ENCODE measurements around the gene FCER2.
A peak's percentile ranks its signal among the peaks of the same experiment; 100 is the strongest.

Gene FCER2

DNA sequence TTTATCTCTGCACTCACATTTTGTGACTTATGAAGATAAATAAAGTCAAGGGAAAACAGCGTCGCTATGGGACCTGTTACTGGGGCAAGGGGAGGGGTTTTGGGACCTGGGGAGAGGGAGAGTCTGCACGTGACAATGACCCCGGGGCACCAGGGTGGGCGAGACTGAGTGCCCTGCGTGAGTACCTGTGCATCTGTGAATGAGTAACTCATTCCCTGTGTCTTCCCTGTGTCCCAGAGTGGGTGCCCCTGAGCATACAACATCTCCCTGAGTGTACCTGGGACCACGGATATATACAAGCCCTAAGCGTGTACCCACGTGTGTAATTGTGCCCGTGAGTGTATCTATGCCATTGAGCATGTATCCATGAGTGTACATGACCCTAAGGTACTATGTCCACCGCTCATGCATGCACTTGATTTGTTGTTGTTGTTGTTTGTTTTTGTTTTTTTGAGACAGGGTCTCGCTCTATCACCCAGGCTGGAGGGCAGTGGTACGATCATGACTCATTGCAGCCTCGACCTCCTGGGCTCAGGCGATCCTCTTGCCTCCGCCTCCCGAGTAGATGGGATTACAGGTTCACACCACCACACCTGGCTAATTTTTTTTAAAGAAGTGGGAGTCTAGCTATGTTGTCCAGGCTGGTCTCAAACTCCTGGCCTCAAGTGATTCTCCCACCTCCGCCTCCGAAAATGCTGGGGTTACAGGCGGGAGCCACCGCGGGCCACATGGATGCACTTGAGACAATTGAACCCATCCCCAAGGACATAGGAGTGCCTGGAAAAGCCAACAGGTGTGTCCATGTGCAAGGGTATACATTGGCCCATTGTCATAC lies 21.9 kb downstream of the FCER2 start:
- DNase-seq = peak in 1 of 58 donors; percentile 39

DNA sequence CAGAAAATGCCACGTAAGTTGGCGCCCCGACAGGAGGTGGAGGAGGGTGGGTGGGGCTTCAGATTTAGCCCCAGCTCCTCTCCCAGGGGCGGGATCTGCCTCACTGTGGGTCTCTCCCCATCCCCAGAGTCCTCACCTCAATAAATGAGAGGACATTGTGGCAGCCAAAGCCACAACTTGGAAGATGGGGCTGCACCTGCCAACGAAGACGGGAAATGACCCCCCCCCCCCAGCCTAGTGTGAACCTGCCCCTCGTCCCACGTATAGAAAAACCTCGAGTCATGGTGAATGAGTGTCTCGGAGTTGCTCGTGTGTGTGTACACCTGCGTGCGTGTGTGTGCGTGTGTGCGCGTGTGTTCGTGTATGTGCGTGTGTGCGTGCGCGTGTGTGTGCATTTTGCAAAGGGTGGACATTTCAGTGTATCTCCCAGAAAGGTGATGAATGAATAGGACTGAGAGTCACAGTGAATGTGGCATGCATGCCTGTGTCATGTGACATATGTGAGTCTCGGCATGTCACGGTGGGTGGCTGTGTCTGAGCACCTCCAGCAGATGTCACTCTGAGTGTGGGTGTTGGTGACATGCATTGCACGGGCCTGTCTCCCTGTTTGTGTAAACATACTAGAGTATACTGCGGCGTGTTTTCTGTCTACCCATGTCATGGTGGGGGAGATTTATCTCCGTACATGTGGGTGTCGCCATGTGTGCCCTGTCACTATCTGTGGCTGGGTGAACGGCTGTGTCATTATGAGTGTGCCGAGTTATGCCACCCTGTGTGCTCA lies 22.8 kb downstream of the FCER2 start:
- peak in 11 of 58 donors; percentile 2 to 19 (median 5) for DNase-seq

DNA sequence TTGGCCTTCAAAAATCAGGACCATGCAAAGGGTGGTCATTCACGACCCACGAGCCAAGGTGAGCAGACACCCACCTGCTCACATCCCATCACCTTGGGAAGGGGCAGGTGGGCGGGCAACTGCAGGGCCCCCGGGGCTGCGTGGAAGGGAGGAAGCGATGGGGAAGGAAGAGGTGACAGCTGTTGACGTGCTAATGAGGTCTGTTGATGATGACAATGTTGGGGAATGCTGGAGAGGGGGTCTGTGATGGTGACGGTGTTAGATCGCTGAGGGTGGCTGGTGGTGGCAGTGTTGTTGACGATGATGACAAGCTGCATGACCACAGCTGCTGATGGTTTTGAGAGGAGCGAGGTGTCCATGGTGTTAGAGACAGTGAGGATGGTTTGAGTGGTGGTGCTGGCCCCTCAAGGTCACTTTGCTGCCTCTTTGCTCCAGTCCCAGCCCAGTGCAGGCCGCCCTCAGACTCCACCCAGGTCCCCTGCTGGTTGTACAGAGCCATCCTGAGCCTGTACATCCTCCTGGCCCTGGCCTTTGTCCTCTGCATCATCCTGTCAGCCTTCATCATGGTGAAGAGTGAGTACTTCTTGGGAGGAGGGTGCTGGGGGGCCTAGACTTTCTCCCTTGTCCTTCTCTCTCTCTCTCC lies 24.1 kb downstream of the FCER2 start:
- no peak for DNase-seq

DNA sequence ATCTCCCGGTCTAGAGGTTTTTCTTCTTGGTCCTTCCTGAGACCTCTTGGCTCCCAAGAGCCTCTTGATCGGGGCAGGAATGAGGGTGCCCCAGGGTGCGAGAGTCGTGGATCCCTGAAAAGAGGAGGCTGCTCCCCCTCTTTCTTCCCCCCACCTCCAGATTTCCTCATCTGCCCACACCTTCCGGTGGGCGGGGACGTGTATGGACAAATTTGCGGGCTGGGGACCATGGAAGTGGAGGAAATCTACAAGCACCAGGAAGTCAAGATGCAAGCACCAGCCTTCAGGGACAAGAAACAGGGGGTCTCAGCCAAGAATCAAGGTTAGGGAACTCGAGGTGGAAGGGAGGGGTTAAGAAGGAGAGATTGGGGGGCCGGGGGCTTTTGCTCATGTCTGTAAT lies 25.1 kb downstream of the FCER2 start, which contains the start of gene MCEMP1:
Gene MCEMP1 (plus strand): TSS at position 237 of the 400 bp plus-strand sequence. CDS start 31 bp downstream, at position 268.
- no peak for DNase-seq

DNA sequence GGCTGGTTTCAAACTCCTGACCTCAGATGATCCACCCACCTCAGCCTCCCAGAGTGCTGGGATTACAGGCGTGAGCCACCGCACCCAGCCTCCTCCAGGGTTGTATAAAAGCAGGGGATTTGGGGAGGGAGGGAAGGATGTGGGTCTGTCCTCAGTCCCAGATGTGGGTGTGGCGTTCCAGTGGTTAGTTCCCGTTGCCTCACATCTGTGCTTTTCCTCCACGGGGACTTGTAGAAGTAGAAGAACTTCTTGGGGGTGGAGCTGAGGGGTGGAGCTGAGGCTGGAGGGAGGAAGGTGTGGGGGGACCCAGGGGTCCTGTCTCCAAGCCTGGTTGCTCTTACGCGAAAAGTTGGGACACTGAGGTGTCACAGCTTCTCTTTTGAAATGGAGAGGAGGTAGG lies 25.6 kb downstream of the FCER2 start:
- DNase-seq = no peak

DNA sequence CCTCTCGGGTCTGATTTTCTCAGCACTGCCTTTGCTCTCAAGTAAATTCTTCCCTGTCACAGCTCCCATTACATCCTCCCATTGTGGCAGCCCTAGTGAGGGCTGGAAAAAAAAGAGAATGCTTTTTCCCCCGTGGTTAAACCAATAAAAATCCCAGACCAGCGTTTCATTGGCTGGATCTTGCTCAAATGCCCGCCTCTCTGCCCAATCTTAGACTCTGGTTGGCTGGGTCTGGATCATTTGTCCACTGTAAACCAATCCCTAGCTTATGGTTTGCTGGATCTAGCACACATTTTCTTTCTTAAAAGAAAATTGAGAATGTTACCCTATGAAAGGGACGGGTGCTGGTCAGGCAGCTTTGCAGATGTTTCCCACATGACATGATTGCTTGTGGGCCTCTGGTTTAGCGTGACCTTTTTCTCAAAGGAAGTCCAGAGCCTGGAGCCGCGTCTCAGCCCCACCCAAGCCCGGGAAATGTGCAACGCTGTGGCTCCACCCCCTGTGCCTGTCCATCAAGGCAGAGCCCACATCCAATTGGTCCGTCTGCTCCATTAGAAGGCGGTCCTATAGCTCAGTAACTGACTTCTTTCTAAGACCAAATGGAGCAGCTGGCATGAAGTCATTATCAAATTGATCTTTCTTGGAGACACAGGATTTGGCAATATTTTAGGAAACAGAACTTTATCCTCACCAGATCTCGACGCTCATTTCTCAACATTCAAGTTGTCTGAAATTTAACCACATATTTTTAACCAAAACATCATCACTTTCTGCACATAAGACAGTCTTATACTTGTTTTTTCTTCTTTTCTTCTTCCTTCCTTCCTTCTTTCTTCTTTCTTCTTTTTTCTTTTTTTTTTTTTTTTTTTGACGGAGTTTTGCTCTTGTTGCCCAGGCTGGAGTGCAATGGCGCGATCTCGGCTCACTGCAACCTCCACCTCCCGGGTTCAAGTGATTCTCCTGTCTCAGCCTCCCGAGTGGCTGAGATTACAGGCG lies 27.6 kb downstream of the FCER2 start:
- peak in 43 of 58 donors; percentile 3 to 76 (median 32) for DNase-seq

DNA sequence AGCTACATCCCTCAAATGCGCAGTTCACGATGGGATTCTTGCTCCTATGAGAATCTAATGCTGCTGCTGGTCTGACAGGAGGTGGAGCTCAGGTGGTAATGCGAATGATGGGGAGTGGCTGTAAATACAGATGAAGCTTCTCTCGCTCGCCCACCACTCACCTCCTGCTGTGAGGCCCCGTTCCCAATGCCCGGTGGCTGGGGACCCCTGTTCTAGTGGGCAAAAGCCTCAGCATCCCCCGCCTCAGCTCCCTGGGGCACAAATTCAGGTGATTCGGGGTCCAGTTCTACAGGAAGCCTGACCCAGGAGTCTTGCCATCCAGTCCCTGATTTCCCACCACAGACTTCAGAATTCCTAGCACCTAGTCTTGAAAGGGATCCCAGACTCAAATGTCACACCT lies 29.4 kb downstream of the FCER2 start:
- DNase-seq = no peak

DNA sequence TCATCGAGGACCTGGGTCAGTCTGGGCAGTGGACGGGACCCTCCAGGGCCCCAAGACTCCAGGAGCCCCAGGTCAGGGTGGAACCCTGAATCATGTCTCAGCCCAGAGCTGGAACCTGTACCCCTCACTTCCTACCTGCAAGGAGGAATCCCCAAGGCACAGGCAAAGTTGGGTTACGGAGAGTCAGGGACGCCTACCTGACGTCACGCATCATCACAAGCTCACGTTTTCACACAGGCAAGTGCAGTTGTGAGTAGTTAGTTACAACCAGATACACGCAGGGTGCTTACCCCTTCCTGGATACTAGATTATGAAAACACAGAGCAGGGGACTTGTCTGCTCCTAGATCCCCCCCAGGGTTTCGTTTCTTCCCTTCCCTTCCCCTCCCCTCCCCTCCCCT lies 31.1 kb downstream of the FCER2 start:
- DNase-seq = no peak

DNA sequence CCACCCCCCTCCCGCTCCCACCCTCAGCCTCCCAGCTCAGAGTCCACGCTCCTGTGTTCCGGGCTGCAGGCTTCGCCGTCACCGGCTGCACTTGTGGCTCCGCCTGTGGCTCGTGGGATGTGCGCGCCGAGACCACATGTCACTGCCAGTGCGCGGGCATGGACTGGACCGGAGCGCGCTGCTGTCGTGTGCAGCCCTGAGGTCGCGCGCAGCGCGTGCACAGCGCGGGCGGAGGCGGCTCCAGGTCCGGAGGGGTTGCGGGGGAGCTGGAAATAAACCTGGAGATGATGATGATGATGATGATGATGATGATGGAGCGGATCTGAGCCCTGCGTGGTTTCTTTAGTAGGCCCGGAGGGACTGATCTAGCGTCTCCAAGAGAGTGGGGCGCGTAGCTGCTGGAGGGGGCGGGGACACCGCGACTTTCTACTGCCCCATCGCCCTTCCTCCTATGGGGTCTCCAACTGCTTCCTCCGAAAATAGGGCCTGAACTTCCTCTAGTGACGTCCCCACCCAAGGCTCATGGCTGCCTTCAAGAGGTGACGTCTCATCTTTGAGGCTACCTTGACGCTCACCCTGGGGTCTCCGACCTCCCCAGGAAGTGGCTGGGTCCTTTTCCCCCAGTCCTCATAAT lies 31.7 kb downstream of the FCER2 start:
- peak in 40 of 58 donors; percentile 3 to 77 (median 31) for DNase-seq

DNA sequence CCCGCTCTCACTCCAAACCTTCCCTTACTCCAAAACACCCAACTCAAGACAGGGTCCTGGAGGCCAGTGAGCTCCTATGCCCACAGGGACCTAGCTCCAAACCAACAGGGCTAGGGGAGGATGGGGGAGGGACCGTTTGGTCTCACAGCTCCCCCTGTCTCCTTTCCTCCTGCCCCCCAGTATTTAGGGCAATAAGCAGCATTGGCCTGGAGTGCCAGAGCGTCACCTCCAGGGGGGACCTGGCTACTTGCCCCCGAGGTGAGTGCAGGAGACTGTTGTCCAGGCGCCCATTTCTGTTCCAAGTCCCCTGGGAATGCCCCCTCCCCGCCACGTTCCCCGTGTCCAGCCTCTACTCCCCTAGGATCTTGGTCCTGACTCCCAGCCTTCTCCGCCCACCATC lies 32.3 kb downstream of the FCER2 start:
- peak in 1 of 58 donors; percentile 51 for DNase-seq

DNA sequence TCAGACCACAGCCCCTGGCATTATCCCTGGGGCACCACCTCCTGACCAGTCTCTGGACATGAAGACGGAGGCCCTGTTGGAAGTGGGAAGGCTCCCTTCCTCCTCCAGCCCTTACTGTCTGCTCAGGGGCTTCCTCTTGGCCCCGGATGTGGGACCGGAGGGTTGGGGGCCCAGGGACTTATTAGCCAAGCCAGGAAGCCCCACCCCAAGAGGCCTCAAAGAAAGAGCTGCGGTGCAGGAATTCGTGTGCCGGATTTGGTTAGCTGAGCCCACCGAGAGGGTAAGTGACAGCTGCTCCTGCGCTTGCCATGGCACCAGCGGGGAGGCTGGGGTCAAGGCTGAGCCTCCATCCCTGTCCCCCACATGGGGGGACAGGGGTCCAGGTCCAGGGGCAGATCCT lies 33.1 kb downstream of the FCER2 start, which contains the start of gene RETN:
Gene RETN (plus strand): TSS at position 208 of the 400 bp plus-strand sequence. CDS start 278 bp downstream, outside the sequence.
- no peak for DNase-seq

DNA sequence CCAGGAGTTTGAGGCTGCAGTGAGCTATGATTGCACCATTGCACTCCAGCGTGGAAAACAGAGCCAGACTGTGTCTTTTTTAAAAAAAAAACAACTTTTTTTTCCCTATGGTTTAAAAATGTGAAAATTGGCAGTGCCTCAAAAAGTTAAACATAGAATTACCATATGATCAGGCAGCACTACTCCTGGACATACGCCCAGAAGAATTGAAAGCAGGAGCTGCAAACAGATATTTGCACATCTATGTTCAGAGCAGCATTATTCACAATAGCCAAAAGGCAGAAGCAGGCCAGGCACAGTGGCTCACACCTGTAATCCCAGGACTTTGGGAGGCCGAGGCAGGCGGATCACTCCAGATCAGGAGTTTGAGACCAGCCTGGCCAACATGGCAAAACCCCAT lies 36.9 kb downstream of the FCER2 start:
- peak in 8 of 58 donors; percentile 3 to 52 (median 10) for DNase-seq

DNA sequence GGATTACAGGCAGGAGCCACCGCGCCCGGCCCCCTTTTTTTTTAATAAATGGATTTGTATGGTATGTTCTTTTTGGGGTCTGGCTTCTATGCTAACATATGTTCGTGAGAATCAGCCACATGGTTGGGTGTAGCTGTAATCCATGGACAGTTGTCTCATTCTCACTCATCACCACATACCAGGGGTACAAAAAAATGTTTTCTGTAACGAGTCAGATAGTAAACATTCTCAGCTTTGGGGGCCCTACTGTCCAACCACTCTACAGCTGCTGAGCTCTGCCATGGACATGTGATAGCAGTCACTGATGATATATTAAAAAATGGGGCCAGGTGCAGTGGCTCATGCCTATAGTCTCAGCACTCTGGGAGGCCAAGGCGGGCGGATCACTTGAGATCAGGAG lies 38.2 kb downstream of the FCER2 start:
- DNase-seq = no peak

DNA sequence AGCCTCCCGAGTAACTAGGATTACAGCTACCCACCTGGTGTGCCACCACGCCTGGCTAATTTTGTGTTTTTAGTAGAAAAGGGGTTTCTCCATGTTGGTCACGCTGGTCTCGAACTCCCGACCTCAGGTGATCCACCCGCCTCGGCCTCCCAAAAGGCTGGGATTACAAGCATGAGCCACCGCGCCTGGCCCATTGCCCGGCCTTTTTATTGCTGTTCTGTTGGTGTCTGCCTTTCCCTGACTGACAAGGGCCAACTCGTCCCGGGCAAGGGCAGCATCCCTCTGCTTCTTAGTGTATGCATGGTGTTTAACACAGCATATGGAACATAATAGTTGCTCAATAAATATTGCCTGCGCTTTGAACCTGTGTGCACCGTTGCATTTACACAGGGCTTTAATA lies 39.3 kb downstream of the FCER2 start:
- DNase-seq = no peak

DNA sequence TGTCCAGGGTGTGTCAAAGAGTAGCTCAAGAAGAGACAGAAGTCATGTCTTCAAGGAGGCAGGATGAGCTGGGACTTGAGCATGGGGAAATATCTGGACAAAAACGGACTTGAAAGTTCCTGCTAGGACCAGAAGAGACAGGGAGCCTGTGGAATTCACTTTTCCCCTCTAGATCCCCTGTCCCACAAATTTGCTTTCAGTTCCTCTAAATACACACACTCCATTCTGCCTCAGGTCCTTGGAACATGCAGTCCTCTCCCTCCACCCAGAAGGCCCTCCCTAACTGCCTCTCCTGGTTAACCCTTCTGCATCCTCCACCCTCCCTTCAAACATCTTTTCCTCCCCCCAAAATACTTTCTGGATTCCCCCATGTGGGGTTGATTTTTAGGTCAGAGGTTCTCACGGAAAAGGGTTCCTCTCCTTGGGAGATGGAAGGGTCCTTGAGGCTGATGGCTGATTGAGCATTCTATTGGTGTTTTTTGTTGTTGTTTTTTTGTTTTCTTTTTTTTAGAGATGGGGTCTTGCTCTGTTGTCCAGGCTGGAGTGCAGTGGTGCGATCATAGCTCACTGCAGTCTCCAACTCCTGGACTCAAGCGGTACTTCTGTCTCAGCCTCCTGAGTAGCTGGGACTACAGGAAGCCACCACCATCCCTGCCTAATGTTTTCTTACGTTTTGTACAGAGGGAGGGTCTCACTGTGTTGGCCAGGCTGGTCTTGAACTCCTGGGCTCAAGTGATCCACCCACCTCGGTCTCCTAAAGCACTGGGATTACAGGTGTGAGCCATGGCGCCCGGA lies 40.0 kb downstream of the FCER2 start:
- no peak for DNase-seq

DNA sequence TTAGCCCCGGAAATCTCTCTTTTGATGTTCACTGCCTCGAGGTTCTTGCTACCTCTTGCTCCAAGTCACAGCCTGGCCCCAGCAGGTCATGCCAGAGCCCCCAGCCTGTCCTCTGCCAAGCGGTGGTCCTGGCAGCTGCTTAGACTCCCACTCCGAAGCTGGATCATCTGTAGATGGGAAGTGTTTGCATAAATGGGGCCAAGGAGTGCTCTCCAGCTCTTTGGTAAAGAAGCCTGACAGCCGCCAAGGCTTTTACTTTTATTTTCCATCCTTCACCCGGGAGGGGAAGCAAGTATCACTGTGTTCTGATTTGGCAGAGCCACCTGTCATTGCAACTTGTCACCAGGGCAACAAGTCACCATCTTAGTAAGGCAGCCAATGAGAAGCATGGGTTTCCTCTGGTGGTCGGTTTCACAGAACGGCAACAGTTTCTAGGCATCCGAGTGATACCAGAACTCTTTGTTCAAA lies 43.7 kb downstream of the FCER2 start:
- DNase-seq = peak in 38 of 58 donors; percentile 6 to 83 (median 38)

DNA sequence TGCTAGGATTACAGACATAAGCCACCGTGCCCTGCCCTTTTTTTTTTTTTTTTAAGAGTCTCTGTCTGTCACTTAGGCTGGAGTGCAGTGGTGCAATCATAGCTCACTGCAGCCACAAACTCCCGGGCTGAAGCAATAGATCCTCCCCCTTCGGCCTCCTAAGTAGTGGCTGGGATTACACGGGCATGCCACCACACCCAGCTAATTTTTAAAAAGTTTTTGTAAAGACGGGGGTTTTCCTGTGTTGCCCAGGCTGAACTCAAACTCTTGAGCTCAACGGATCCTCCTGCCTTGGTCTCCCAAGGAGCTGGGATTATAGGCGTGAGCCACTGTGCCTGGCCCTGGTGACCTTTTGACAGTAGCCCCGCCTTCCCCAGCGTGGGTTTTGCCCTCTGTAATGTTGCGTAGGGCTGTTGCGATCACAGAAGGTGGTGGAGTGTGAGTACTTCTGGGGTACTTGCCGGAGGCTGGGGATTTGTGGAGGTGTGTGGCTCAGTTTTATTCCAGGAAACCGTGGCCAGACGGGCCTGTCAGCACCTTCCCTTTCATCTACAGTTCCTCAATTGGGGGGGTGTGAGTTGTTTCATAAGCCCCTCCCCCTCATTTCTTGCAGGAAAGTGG lies 44.7 kb downstream of the FCER2 start:
- DNase-seq = peak in 12 of 58 donors; percentile 3 to 36 (median 18)

DNA sequence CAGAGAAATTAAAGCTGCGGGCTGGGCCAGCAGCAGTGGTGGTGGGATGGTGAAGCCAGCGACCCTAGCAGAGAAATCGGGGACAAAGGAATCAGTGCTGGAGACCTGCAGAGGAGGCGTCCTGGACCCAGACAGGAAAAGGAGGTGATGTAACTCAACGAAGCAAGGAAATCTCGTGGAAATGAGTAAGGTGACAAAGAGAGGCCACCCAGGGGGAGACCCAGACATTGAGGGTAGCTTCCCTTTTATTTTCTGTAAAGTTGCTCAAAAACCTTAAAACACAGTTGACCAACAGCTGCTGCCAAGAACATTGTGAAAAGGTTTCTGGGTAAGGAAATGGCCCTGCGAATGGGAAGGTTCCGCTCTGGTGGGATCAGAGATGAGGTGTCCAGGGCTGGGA lies 46.4 kb downstream of the FCER2 start:
- DNase-seq = no peak

All from anterior cingulate cortex (tissue), 58 donors.